Measurements from ENCODE around the gene MRPS35.
A peak's percentile ranks its signal among the peaks of the same experiment; 100 is the strongest.

MRPS35 gene

DNA sequence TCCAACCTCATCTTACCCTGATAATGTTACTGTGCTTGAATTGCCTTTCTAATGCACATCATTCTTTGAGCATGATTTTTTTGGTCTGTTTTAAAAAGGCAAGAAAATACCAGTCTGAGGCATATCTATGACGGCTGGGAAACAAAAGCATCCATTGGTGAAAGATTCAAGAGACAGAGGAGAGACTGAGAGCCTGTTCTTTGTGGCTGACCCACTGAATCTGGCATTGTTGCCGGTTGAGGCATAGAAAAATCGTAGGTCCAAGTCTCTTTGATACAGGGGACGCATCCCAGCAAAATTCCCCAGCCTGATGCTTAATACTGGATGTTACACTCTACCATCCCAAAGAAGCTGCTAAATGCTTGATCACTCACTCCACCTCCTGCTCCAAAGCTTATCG lies 66.5 kb downstream of the MRPS35 start:
- no peak for DNase-seq

DNA sequence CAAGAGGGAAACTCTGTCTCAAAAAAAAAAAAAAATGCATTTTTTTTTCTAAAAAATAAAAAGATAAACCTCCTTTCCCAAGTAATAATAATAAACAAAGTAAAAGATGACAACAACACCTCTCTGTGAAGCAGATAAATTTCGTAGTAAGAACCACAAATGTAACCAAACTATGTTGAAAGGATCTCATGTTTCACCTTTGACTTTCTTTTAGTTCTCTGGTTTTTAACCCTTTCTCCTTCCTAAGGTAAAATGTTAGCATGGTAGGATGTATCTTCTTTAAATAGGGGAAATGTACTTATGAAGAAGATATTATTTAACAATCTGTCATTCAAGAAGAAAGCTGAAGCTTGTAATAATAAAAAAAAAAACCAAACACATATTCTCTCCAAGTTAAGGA lies 67.6 kb downstream of the MRPS35 start:
- DNase-seq, result no peak

DNA sequence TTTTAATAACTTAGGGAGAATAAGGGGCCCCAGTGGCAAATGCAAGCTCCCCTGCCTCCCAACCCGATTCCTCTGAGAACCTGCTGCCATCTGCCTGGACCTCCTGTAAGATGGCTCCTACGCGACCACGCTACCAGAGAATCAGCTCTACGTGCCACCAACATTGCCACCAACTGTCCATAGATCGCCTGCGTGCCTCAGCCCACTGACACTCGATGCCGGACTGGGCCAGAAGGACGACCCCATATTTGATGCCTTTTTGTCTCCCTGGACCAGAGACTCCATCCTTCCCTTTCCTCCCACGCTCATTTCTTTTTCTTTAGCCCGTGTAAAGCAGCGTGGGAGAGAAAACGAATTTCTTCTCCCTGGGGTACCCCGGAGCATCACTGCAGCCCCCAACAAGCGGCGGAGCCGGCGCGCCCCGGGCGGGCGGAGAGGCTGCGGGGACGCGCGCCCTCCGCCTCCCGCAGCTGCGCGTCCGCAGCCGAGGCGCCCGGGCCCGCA lies 68.8 kb downstream of the MRPS35 start:
- DNase-seq, result no peak

DNA sequence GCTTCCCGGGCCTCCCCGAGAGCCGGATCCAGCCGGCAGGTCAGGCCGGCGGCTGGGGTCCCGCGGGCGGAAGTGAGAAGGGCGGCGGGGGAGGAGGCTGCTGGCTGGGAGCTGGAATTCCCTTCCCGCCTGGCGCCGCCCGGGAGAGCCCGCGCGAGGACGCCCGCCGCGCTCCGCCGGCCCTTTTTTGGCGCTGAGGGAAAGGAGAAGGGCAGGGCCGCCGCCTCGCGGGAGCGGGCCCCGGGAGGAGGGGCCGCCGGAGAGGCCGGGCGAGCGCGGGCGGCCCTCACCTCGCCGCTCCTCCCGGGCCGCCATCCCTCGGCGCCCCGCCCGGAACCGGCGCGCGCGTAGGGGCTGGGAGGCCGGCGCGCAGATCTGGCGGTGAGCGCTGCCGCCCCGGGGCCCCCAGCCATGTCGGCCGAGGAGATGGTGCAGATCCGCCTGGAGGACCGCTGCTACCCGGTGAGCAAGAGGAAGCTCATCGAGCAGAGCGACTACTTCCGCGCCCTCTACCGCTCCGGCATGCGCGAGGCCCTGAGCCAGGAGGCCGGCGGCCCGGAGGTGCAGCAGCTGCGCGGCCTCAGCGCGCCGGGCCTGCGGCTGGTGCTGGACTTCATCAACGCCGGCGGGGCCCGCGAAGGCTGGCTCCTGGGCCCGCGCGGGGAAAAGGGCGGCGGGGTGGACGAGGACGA lies 69.4 kb downstream of the MRPS35 start, which contains the start of the genes KLHL42 and MANSC4:
KLHL42 (plus strand) TSS at position 314 of the 692 bp plus-strand sequence; CDS start at position 412, 98 bp downstream.
MANSC4 (minus strand) TSS at position 317 of the 692 bp plus-strand sequence. CDS start 8,960 bp downstream, outside the sequence.
- DNase-seq, result peak; percentile 57

DNA sequence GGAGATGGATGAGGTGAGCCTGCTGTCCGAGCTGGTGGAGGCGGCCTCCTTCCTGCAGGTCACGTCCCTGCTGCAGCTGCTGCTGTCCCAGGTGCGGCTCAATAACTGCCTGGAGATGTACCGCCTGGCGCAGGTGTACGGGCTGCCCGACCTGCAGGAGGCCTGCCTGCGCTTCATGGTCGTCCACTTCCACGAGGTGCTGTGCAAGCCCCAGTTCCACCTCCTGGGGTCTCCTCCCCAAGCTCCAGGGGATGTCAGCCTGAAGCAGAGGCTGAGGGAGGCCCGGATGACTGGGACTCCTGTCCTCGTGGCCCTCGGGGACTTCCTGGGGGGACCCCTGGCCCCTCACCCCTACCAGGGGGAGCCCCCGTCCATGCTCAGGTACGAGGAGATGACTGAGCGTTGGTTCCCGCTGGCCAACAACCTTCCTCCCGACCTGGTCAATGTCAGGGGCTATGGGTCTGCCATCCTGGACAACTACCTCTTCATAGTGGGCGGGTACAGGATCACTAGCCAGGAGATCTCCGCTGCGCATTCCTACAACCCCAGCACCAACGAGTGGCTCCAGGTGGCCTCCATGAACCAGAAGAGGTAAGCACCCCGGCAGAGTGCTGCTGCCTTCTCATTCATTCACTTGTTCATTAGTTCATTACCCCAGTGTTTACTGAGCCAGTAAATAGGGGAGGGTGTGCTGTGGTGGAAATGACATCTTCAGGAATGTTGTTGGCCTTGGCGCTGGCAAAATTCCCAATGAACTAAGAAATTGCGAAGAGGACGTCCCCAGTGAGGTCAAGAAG lies 70.2 kb downstream of the MRPS35 start:
- peak; percentile 44 for DNase-seq

DNA sequence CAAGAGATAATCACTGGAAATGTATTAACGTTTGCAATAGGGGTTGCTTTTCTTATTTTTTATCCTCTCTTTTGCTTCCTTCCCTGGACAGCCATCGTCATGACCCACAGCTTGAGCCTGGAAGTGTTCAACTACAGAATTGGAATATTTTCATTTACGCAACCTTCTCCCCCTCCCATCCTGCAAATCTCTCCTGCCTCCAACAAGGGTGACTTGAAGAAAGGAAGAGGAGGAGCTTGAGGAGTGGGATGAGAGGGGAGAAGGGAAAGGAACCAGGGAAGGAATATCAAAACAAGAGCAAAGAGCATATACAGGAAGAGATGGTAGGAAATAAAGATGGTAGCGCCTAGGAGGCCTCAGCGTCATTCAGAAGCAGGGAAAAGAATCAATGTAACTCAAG lies 71.0 kb downstream of the MRPS35 start:
- DNase-seq, result no peak

DNA sequence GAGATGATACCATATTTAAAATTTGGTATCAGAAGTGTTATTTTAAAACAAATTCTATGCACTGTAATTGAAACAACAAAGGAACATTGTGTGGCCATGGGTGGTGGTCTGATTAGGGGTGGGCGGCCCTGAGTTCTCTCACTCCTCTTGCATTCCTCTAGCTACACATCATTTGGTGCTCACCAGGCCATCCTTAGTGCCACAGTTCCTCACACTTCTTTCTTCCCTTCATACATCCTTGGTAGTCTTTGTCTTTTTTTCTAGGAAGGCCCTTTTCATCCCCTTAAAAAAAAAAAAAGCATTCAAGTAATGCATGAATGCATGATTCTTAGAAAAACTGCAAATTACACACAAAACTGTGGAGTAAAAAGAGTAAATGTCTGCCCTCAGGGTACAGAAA lies 71.8 kb downstream of the MRPS35 start:
- DNase-seq, result no peak

DNA sequence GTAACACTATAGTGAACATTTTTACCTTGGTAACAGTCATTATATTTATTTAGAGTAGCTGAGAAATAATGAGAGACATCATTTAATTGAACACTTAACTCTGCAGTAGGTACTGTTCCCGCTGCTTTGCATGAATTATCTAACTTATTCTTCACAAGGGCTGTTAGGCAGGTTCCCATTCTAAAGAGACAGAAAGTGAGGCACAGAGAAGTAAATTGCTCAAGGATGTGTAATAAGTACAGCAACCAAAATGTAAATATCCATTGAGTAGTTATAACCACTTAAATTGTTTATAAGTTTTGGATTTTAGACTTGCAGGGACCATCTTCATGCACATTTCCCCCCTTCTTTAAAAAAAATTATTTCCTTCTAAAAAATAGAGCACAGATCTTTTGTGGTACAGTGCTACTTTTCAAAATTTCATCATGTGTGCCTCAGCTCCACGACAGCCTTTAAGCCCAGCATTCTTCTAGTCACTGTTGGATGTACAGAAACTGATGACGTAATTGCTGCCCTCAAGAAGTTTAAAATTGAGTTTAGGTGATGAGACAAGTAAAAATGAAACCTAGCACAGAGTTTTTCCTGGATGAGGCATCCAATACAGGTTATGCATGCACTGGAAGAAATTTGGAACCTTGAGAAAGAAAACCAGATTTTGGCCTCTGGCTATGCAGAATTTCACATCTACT lies 75.4 kb downstream of the MRPS35 start:
- DNase-seq, result no peak

DNA sequence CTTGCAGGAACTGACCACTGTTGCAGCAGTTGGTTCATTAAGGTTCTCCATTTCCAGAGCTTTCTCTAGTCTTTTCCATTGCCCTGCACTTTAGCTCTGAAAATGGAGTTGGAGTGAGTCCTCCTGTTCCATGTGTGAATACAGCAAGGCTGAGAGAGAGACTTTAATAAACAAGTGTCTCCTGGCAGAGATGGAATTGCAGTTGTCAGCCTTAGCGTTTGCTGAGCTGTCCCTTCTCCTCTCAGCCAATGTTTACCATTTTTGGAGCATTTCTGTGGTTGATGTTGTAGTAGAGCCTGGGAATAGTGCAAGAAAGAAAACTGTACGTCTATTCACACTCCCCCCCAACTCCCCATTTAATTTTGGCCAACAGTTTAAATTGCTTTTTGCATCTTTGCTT lies 76.9 kb downstream of the MRPS35 start:
- DNase-seq, result no peak

DNA sequence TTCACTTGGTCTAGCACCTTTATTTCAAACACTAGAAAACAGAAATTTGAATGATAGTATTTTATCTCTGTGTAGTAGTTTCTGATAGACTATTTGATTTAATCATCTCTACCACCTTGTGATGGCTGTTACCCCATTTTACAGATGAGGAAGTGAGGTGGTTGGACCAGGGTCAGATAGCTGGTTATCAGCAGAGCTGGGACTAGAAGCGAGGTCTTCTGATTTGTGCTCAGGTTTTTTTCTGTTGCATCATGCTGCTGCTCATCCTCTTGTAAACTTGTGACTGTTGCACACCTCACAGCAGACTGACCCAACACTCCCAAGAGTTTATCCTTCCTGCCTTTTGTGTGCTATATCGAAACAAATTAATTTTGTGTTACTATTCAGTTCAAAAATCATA lies 79.5 kb downstream of the MRPS35 start:
- no peak for DNase-seq

DNA sequence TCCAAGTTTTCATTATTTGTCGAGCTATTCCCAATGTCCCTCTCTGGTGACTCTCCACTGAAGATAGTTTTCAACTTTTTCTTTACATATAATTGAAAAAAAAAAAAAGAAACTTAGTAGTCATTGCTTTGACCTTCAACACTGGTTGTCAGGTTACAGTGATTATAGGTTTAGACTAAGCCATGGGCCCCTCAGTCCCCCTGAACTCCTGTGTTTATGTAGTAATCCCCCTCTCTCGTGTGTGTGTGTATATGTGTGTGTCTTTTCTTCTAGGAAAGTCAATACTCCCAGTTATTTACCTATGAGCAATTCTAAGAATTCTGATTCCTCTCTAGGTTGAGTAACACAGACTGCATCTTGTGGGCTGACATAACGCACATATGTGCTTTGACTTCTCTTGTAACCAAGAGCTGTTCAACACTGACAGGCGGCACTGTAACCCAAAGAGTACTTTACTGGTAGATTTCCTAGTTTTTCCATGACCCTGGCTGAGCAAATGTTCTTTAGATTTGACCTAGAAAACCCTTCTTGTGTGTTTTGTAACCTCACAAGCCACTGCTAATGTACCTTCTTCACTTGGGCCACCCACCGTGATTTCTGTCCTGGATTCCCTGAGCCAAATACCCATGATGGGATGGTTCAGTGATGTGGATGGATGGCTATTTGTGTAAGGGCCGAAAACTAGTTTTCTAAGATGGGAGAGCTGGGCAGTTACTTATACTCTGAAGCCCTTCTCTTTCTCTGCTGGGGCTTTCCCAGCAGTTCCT lies 84.4 kb downstream of the MRPS35 start:
- DNase-seq, result no peak

DNA sequence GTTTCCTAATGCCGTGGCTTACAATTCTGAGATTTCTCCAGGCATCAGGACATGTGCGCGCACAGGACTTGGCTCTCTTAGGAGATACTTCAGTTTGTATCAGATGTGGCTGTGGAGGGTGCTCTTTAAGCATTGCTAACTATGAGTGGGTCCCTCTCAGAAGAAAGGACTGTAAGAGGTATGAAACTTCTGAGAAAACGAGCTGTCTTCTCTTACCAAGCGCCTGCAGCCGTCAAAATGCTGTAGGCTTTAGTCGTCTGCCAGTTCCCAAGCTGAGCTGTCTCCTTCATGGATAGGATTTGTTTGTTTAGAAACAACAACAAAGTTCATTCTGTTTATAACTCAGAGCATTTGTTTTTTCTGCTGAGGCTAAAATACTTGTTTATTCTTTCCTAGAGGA lies 85.5 kb downstream of the MRPS35 start:
- DNase-seq, result no peak

DNA sequence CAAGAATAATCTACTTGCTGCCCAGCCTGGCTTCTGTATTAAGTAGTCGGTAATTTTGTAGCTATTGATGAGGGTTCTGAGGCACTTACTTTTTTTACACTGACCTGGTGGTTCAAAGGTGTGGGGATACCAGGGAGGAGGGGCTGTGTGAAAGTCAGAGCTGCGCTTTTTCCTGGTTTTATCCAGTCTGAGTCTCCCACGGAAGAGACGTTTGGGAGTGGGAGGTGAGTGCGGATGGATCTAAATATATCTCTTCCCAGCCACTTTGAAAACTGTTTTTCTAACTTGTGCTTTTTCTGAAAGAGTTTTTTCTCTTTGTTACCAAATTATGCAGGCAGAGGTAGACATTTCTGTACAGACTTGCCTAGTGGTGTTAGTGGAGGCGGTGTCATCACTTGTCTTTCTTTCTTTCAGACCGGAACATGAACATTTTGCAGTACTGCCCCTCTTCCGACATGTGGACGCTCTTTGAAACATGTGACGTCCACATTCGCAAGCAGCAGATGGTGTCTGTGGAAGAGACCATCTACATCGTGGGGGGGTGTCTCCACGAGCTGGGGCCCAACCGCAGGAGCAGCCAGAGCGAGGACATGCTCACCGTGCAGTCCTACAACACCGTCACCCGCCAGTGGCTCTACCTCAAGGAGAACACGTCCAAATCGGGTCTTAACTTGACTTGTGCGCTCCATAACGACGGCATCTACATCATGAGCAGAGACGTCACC lies 86.8 kb downstream of the MRPS35 start:
- DNase-seq, result no peak

DNA sequence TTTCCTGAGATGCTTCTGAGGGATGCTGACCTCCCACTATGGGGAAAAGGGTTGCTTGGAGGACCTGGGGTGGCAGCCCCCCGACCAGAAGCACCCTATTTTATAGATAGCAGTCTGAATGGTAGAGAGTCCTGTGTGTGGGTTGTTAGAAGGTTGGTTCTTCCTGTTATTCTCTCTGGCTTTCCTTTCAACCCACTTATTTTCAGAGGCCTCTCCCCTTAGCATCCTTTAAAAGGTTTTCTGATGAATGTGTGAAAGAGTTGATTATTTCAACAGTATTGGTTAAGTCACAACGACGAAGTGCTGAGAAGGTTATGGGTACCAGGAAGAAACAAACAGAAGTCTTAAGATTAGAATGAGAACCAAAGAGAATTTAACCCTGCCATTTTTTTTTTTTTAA lies 90.2 kb downstream of the MRPS35 start:
- DNase-seq, result no peak

DNA sequence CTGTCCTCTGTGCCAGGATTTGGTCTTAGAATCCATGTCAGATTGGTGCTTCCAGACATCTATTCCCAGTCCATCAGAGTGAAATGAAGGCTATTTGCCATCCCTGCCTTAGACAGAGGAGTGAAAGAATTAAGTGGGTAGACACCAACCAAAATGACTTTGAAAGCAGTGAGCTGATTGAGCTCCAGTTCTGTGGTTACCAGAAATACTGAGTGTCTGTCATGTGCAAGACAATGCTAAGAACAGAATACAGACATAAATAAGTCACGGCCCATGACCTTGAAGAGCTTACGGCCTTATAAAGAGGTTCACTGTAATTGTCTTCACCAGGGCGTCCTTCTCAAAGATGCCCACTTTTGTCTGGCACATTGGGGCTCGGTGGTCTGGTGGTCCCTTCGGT lies 91.0 kb downstream of the MRPS35 start:
- DNase-seq, result no peak

DNA sequence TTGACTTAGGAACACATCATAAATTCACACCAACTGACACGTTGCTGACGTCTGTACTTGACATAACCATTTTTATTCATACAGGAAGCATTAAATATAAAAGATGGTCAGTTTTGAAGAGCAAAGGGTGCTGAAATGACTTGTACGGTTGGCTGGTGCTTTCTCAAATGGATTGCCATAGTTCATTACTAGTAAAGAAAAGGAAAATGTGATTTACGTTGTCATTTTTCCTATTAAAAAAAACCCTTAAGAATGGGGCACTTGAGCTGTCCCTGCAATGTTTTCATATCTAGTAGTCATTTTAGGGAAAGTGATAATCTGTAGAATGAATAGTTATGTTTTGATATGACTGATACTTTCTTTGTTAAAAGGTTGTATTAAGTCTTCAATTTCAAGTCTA lies 91.9 kb downstream of the MRPS35 start:
- no peak for DNase-seq

DNA sequence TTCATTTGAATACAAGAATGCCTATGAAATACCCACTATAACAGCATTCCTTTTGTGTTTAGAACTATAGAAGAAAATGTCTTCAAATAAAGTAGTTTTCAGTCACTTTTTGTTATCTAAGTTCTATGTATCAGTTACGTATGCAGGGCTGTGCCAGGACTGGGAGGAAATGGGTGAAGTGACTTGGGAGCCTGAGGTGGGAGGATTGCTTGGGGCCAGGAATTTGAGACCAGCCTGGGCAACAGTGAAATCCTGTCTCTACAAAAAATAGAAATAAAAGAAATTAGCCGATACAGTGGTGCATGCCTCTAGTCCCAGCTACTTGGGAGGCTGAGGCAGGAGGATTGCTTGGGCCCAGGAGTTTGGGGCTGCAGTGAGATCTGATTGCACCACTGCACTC lies 92.3 kb downstream of the MRPS35 start:
- no peak for DNase-seq

DNA sequence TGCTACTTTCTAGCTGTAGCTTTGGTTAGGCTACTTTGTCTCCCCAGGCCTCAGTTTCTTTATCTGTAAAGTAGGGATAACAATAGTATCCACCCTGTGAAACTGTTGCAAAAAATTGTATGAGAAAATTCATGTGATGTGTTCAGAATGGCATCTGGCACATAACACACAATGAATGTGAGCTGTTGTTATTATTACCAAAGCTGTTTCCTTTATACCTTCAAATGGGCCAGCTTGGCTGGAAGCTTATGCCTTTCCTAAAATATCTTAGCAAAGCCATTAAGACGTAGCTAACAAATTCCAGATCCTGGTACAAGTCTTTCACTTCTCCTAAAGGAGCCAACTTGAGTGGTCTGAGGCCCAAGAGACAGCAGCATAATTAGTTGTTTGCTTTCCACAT lies 94.6 kb downstream of the MRPS35 start:
- no peak for DNase-seq
